Midbrain (tissue), 1 donor: ENCODE measurements around the gene CLIC6.

Source experiments
- DNase-seq: peaks from one replicate; lab custom pipeline; 2025; lab: John Stamatoyannopoulos, UW

Gene CLIC6

GRCh38 chr21:34668803-34669148 lies at the start of gene CLIC6:
TSS of gene CLIC6 (plus strand) at chr21:34668994. CDS start at chr21:34669389, 395 bp downstream.
- DNase-seq = no peak

- no peak for DNase-seq
Observed at GRCh38 chr21:34619841-34620665, 48.7 kb upstream of the CLIC6 start.

GRCh38 chr21:34621434-34622350 lies 47.1 kb upstream of the CLIC6 start:
- DNase-seq = no peak

GRCh38 chr21:34623516-34623915 lies 45.3 kb upstream of the CLIC6 start:
- DNase-seq = no peak

GRCh38 chr21:34625030-34625593 lies 43.7 kb upstream of the CLIC6 start:
- no peak for DNase-seq

- no peak for DNase-seq
Observed at GRCh38 chr21:34626131-34626530, 42.7 kb upstream of the CLIC6 start.

- DNase-seq = peak; percentile 82
Observed at GRCh38 chr21:34630536-34631143, 38.2 kb upstream of the CLIC6 start.

- no peak for DNase-seq
Observed at GRCh38 chr21:34632498-34632897, 36.3 kb upstream of the CLIC6 start.

GRCh38 chr21:34635307-34635706 lies 33.5 kb upstream of the CLIC6 start:
- no peak for DNase-seq

GRCh38 chr21:34636961-34637360 lies 31.8 kb upstream of the CLIC6 start:
- DNase-seq = no peak

GRCh38 chr21:34639250-34639649 lies 29.5 kb upstream of the CLIC6 start:
- no peak for DNase-seq

GRCh38 chr21:34639882-34640788 lies 28.7 kb upstream of the CLIC6 start:
- no peak for DNase-seq

- no peak for DNase-seq
Observed at GRCh38 chr21:34640858-34641257, 27.9 kb upstream of the CLIC6 start.

- DNase-seq = no peak
Observed at GRCh38 chr21:34642211-34643075, 26.4 kb upstream of the CLIC6 start.

GRCh38 chr21:34644825-34645224 lies 24.0 kb upstream of the CLIC6 start:
- no peak for DNase-seq

- no peak for DNase-seq
Observed at GRCh38 chr21:34647555-34647954, 21.2 kb upstream of the CLIC6 start.

GRCh38 chr21:34648739-34649297 lies 20.0 kb upstream of the CLIC6 start:
- DNase-seq = no peak

- DNase-seq = no peak
Observed at GRCh38 chr21:34649400-34649799, 19.4 kb upstream of the CLIC6 start.

GRCh38 chr21:34650861-34651431 lies 17.8 kb upstream of the CLIC6 start:
- no peak for DNase-seq
